IMR-90 (cell line): ENCODE measurements around the gene SLC4A5. TPM values are rescaled to one million over a fixed set of nuclear protein-coding genes. Genes with fewer than 3 reads are reported as not detected.

Source experiments
- ATAC-seq: fragments of 200-7000 bp; cut with Tn5 transposase; 2 replicates; pipeline ENCODE4 v1.9.1; 2020; ENCODE audit warnings: low read depth, mild to moderate bottlenecking, moderate library complexity
- BruUV-seq: library from RNA; stranded (reverse); fragments of 400-500 nt; replicated peaks from 2 replicates; lab custom pipeline; 2021; lab: Mats Ljungman, UMichigan
- CTCF ChIA-PET: fragments of 300-600 bp; formaldehyde crosslinking; extraction: SDS; loops from one replicate; lab custom pipeline; 2021; ENCODE audit warnings: antibody characterized with exemption; lab: Yijun Ruan, JAX
- POLR2A ChIA-PET: fragments of 300-600 bp; sonication (Branson Sonifier 250); formaldehyde crosslinking; loops from one replicate; lab custom pipeline; 2022; ENCODE audit warnings: antibody characterized with exemption; ENCODE audit not compliant: unreplicated experiment; lab: Charles Lee
- DNase-seq: peaks from one replicate; pipeline ENCODE4 v3.0.0; 2013
- H2AFZ ChIP-seq: replicated peaks from 2 replicates; pipeline ENCODE3; 2013; ENCODE audit warnings: low read length, mild to moderate bottlenecking; ENCODE audit not compliant: poor library complexity
- H2AK5ac ChIP-seq: 2 replicates; pipeline ENCODE4 v1.6.1; 2013; ENCODE audit warnings: low read depth, low read length, inconsistent platforms
- H2AK9ac ChIP-seq: replicated peaks from 2 replicates; pipeline ENCODE3; 2013; ENCODE audit warnings: mild to moderate bottlenecking, low read depth, low read length, moderate library complexity; ENCODE audit not compliant: poor library complexity
- H2BK120ac ChIP-seq: 2 replicates; pipeline ENCODE4 v1.6.1; 2013; ENCODE audit warnings: low read depth, low read length, inconsistent platforms
- H2BK15ac ChIP-seq: 3 replicates; pipeline ENCODE4 v1.6.1; 2013; ENCODE audit warnings: low read depth, low read length, inconsistent platforms
- H2BK20ac ChIP-seq: 2 replicates; pipeline ENCODE4 v1.6.1; 2013; ENCODE audit warnings: low read depth, mild to moderate bottlenecking, inconsistent platforms, low read length, moderate library complexity
- H2BK5ac ChIP-seq: 2 replicates; pipeline ENCODE4 v1.6.1; 2013; ENCODE audit warnings: mild to moderate bottlenecking, low read depth, low read length, inconsistent platforms; ENCODE audit not compliant: poor library complexity, severe bottlenecking
- H3K14ac ChIP-seq: replicated peaks from 2 replicates; pipeline ENCODE4 v1.6.1; 2013; ENCODE audit warnings: low read depth, low read length, inconsistent platforms
- H3K18ac ChIP-seq: 2 replicates; pipeline ENCODE4 v1.6.1; 2013; ENCODE audit warnings: low read depth, low read length, control low read depth
- H3K23ac ChIP-seq: 2 replicates; pipeline ENCODE4 v1.6.1; 2013; ENCODE audit warnings: low read depth, low read length, inconsistent platforms
- H3K27ac ChIP-seq: 2 replicates; pipeline ENCODE4 v1.5.1; 2013; ENCODE audit warnings: mild to moderate bottlenecking, control low read depth, low read length; ENCODE audit not compliant: insufficient read depth
- H3K27me3 ChIP-seq: 2 replicates; pipeline ENCODE4 v1.6.1; 2013; ENCODE audit warnings: low read length; ENCODE audit not compliant: control insufficient read depth, insufficient read depth
- H3K36me3 ChIP-seq: 2 replicates; pipeline ENCODE4 v1.6.1; 2013; ENCODE audit warnings: low read length, mixed read lengths; ENCODE audit not compliant: control insufficient read depth, insufficient read depth
- H3K4ac ChIP-seq: 2 replicates; pipeline ENCODE4 v1.6.1; 2013; ENCODE audit warnings: low read depth, low read length, inconsistent platforms
- H3K4me1 ChIP-seq: 2 replicates; pipeline ENCODE4 v1.6.1; 2013; ENCODE audit warnings: low read length, mixed read lengths; ENCODE audit not compliant: control insufficient read depth, insufficient read depth
- H3K4me2 ChIP-seq: 2 replicates; pipeline ENCODE4 v1.6.1; 2013; ENCODE audit warnings: low read depth, mild to moderate bottlenecking, control low read depth, low read length, moderate library complexity
- H3K4me3 ChIP-seq: 2 replicates; pipeline ENCODE4 v1.5.1; 2013; ENCODE audit warnings: low read depth, mild to moderate bottlenecking, control low read depth, low read length, moderate library complexity; ENCODE audit not compliant: insufficient read depth
- H3K56ac ChIP-seq: 2 replicates; pipeline ENCODE4 v1.6.1; 2013; ENCODE audit warnings: low read length, inconsistent platforms; ENCODE audit not compliant: insufficient read depth; ENCODE audit errors: extremely low read depth
- H3K79me1 ChIP-seq, 2 experiments: 2 replicates each; pipeline ENCODE4 v1.6.1; 2013; ENCODE audit warnings: low read length in 2 of 2, inconsistent platforms in 1 of 2, low read depth in 1 of 2
- H3K9ac ChIP-seq: 2 replicates; pipeline ENCODE4 v1.6.1; 2013; ENCODE audit warnings: low read depth, low read length, control low read depth
- H3K9me1 ChIP-seq: 2 replicates; pipeline ENCODE4 v1.6.1; 2013; ENCODE audit warnings: low read length, inconsistent platforms; ENCODE audit not compliant: insufficient read depth
- H3K9me3 ChIP-seq: 2 replicates; pipeline ENCODE4 v1.6.1; 2013; ENCODE audit warnings: low read length; ENCODE audit not compliant: control insufficient read depth, insufficient read depth
- H4K20me1 ChIP-seq: 2 replicates; pipeline ENCODE4 v1.6.1; 2013; ENCODE audit warnings: low read length, inconsistent platforms; ENCODE audit not compliant: insufficient read depth
- H4K5ac ChIP-seq: 2 replicates; pipeline ENCODE4 v1.6.1; 2013; ENCODE audit warnings: mild to moderate bottlenecking, low read depth, low read length, control low read depth
- H4K8ac ChIP-seq, 2 experiments: 2 replicates each; pipeline ENCODE4 v1.6.1; 2013; ENCODE audit warnings: low read depth in 2 of 2, low read length in 2 of 2, control low read depth in 1 of 2, inconsistent platforms in 1 of 2
- H4K91ac ChIP-seq: 2 replicates; pipeline ENCODE4 v1.6.1; 2013; ENCODE audit warnings: low read depth, low read length, inconsistent platforms; ENCODE audit not compliant: insufficient read depth
- BHLHE40 ChIP-seq: fragments of 150-350 bp; IDR thresholded peaks from 2 replicates; pipeline ENCODE4 v1.6.1; 2016; ENCODE audit warnings: mild to moderate bottlenecking, low read depth, low read length
- CEBPB ChIP-seq: IDR thresholded peaks from 2 replicates; pipeline ENCODE4 v1.6.1; 2012; ENCODE audit warnings: low read depth, low read length, improper control_type of control experiment
- FOS ChIP-seq: fragments of 150-350 bp; IDR thresholded peaks from 2 replicates; pipeline ENCODE4 v1.6.1; 2016; ENCODE audit warnings: low read depth, low read length
- MAFK ChIP-seq: IDR thresholded peaks from 2 replicates; pipeline ENCODE4 v1.6.1; 2012; ENCODE audit warnings: low read depth, low read length, improper control_type of control experiment
- MAZ ChIP-seq: IDR thresholded peaks from 2 replicates; pipeline ENCODE4 v1.6.1; 2012; ENCODE audit warnings: low read depth, mild to moderate bottlenecking, low read length, improper control_type of control experiment, moderate library complexity, borderline replicate concordance
- MXI1 ChIP-seq: IDR thresholded peaks from 2 replicates; pipeline ENCODE4 v1.6.1; 2012; ENCODE audit warnings: low read depth, mild to moderate bottlenecking, low read length, moderate library complexity, borderline replicate concordance
- POLR2A ChIP-seq: IDR thresholded peaks from 2 replicates; pipeline ENCODE4 v1.6.1; 2012; ENCODE audit warnings: mild to moderate bottlenecking, low read depth, low read length
- RAD21 ChIP-seq: IDR thresholded peaks from 2 replicates; pipeline ENCODE4 v1.6.1; 2012; ENCODE audit warnings: low read length, improper control_type of control experiment
- RCOR1 ChIP-seq: IDR thresholded peaks from 2 replicates; pipeline ENCODE4 v1.6.1; 2012; ENCODE audit warnings: mild to moderate bottlenecking, low read length, improper control_type of control experiment; ENCODE audit not compliant: insufficient replicate concordance
- RFX5 ChIP-seq: IDR thresholded peaks from 2 replicates; pipeline ENCODE4 v1.8.0; 2012; ENCODE audit warnings: low read depth, mild to moderate bottlenecking, low read length, moderate library complexity
- SMC3 ChIP-seq: fragments of 150-350 bp; IDR thresholded peaks from 2 replicates; pipeline ENCODE4 v1.6.1; 2016; ENCODE audit warnings: low read depth, mild to moderate bottlenecking, antibody characterized with exemption, low read length, moderate library complexity
- USF2 ChIP-seq: fragments of 150-350 bp; IDR thresholded peaks from 2 replicates; pipeline ENCODE4 v1.6.1; 2017; ENCODE audit warnings: mild to moderate bottlenecking, antibody characterized with exemption, low read length, low read depth
- WGBS, 2 experiments: methylation state at CpG; one replicate each; pipeline versions ENCODE4 v1.1.5 to v1.1.7; 2013; ENCODE audit warnings: missing lambda C conversion rate in 2 of 2; ENCODE audit not compliant: insufficient read length in 1 of 2; ENCODE audit errors: extremely low coverage in 2 of 2; 5-methylcytosine and 5-hydroxymethylcytosine counted together
- dilution Hi-C: fragments of 300-500 bp; cut with HindIII; formaldehyde crosslinking; loops from one replicate; pipeline ENCODE4 v1.14.3; 2018; ENCODE audit warnings: low sequenced_read_pairs; ENCODE audit not compliant: unreplicated experiment
- in situ Hi-C: fragments of 300-500 bp; cut with MboI; formaldehyde crosslinking; loops from 3 replicates; pipeline ENCODE4 v1.14.3; 2019; ENCODE audit warnings: low sequenced_read_pairs, inconsistent platforms, mixed read lengths
- intact Hi-C: fragments of 100-400 bp; cut with micrococcal nuclease; formaldehyde crosslinking; loops from 2 replicates; pipeline ENCODE4 v1.10.0; 2022
- polyA plus RNA-seq, 3 experiments: library from polyadenylated mRNA; depleted of rRNA; stranded (reverse); fragments of >200 nt; gene quantifications; 2 replicates each; pipeline ENCODE4 v1.2.3, GENCODE V29; 2012; ENCODE audit warnings: low replicate concordance in 1 of 3
- total RNA-seq: library from RNA; depleted of rRNA; stranded (reverse); fragments of >200 nt; gene quantifications from 2 replicates; pipeline ENCODE4 v1.2.3, GENCODE V29; 2012

Gene SLC4A5
- total and polyA plus RNA-seq, 2 of the 4 experiments (the other 2 are of a cell fraction), result 0.18 to 0.22 TPM

- H2AFZ ChIP-seq, result no peak overlapping the region
- DNase-seq (no peak), ATAC-seq (no peak)
- no peak overlapping the region for H2BK120ac ChIP-seq
- H4K91ac ChIP-seq, result no peak overlapping the region
- TF ChIP-seq RAD21 (no peak), USF2 (no peak), RCOR1 (no peak), RFX5 (no peak), FOS (no peak), MAFK (no peak), POLR2A (no peak), BHLHE40 (no peak), MAZ (no peak), CEBPB (no peak), SMC3 (no peak), MXI1 (no peak)
- peaks cover 16% of the 10 kb centered on the region for H4K20me1 ChIP-seq
- no peak overlapping the region for H3K4me3 ChIP-seq
- H3K27me3 ChIP-seq, result no peaks in the 10 kb centered on the region
- no peak overlapping the region for H3K14ac ChIP-seq
- no peak overlapping the region for H3K4me2 ChIP-seq
- no peak overlapping the region for H2AK5ac ChIP-seq
- no peak overlapping the region for H4K8ac ChIP-seq
- CTCF ChIA-PET, result interaction anchor here (0.6 kb wide), 1 partner anchor 21 kb away, joined by 3 read pairs; no protein-coding TSS in a partner anchor
- no peak overlapping the region for H4K5ac ChIP-seq
- dilution Hi-C loops (no loop called here), in situ Hi-C loops (no loop called here), intact Hi-C loops (no loop called here)
- POLR2A ChIA-PET, result no interaction called here
- no peak overlapping the region for H3K23ac ChIP-seq
- H3K56ac ChIP-seq, result no peak overlapping the region
- H3K4me1 ChIP-seq, result no peaks in the 10 kb centered on the region
- WGBS, 2 experiments, result 80% methylated on average over 1 of the region's 5 CpGs; no CpG with 5 or more reads in 1 of the 2 experiments
- no peak overlapping the region for H3K4ac ChIP-seq
- H3K9me1 ChIP-seq, result no peaks in the 10 kb centered on the region
- no peak overlapping the region for H3K27ac ChIP-seq
- no TSS peak for BruUV-seq
- H3K79me1 ChIP-seq, result peaks cover 7 to 11% of the 10 kb centered on the region in 2 experiments
- H2BK5ac ChIP-seq, result no peak overlapping the region
- H3K18ac ChIP-seq, result no peak overlapping the region
- H2BK15ac ChIP-seq, result no peak overlapping the region
- H3K9me3 ChIP-seq, result no peaks in the 10 kb centered on the region
- no peak overlapping the region for H2BK20ac ChIP-seq
- H3K36me3 ChIP-seq, result peaks cover 82% of the 10 kb centered on the region
- H2AK9ac ChIP-seq, result no peak overlapping the region
- no peak overlapping the region for H3K9ac ChIP-seq
These were observed 25.3 kb upstream of the SLC4A5 start for GRCh38 chr2:74368499-74368898.
